GM21360 (cell line): Measurements from ENCODE around the gene EWSR1.

Experiments
- ATAC-seq: cut with Tn5 transposase; IDR thresholded peaks from one replicate; pipeline ENCODE4 v1.9.1; 2021; ENCODE audit warnings: mild to moderate bottlenecking, moderate library complexity; ENCODE audit not compliant: unreplicated experiment

Gene EWSR1

DNA sequence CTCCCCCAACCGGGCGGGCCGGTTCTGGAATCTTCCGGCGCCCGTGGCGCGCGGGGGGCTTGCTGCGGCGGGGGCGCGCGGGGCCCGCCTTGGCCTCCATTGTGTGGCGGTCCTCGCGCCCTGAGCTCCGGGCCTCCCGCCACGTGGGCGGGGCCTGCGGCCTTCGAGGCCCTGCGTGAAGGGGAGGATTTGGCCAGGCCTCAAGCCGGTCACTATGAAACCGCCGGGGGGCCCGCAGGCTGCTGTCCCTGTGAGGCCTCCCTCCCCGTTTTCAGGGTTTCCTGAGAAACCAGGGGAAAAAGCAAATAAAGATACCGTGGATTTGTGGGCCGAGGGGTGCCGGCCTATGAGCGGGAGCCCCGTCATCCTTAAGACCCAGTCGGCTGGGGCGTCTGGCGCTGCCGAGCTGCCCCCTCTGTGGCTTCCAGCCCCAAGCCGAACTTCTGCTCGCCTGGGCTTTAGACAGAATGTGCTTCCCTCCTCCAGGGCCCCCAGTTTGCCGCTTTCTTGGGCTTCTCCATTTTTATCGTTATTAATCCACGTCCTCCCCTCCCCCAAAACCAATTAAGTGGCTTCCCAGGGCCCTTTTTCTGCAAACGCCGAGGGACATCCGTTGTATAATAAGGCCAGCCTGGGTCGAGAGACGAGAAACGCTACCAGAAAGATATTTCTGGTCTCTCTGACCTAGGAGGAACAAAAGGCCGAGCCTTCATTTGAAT is 602 bp downstream of the EWSR1 start:
- no peak for ATAC-seq

GRCh38 chr22:29269230-29269604 is 1.1 kb downstream of the EWSR1 start:
- no peak for ATAC-seq

- no peak for ATAC-seq
Measured at GRCh38 chr22:29269731-29270474, 1.8 kb downstream of the EWSR1 start.

- no peak for ATAC-seq
Measured at GRCh38 chr22:29270475-29271271, 2.6 kb downstream of the EWSR1 start.

- no peak for ATAC-seq
Measured at GRCh38 chr22:29272624-29273023, 4.6 kb downstream of the EWSR1 start.

DNA sequence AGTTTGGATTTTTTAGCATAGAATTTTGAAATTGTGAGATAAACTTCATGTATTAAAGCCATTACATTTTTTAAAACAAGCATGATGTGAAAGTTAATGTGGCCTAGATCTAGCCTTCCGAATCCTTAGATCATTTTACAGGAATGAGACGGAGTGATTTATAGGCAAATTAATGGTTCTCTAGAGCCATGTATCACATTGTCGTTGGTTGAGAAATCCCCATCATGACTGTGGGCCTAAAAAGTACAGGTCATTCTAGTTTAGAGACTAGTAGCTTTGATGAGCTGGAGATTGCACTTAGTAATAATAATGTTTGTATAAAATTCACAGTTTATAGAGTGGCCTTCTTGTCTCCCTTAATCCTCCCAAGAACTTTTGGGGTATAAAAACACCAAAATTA is 7.1 kb downstream of the EWSR1 start:
- ATAC-seq, result no peak

DNA sequence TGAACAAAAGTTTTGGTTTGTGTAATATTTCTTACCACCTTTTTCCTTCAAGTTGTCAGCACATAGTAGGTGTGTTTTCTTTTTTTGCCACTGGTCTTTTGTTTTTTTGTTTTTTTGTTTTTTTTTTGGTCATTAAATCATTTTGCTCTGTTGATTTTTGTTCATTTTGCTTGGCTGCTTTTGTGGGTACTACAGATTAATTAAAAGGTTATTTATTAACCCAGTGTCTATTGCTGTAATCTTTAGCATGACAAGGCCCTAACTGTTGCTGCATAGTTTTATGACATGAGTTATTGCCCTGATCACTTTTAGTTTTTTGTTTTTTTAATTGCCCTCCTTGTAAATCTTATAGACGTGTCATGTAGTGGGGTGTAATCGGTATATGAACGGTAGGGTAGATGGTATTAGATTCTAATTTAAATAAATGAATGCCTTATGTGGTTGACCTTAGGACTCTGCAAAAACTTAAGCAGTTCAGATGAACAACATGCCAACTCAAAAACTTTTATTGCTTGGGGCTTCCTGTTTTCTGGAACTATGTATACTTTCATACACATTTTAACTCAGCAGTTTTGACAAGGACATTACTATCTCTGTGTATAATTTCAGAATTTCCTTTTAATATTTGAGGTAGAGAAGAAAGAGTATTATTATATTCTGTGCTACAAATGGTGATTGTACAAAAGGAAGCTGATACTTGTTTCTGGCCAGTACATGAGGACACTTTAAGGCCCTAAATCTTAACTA is 7.9 kb downstream of the EWSR1 start:
- no peak for ATAC-seq

GRCh38 chr22:29277927-29278326 is 9.9 kb downstream of the EWSR1 start:
- ATAC-seq, result no peak

DNA sequence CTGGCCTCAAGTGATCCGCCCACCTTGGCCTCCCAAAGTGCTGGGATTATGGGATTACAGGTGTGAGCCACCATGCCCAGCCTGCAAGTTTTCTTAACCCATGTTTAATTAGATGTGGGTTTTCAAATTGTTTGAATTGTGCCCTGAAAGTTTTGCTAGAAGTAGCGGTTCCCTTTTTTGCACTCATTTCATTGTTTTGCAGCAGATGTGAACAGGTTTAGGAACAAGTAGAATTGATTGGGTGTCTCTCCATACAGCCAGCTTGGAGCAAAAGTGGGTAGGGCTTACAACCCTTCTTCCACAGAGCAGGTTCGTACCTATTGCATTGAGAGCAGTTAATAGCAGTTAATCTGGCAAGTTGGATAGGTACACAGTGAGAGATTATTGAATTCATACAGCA is 16.1 kb downstream of the EWSR1 start:
- ATAC-seq, result no peak

GRCh38 chr22:29288837-29289236 is 20.8 kb downstream of the EWSR1 start:
- no peak for ATAC-seq

- ATAC-seq, result no peak
Measured at GRCh38 chr22:29290061-29290460, 22.0 kb downstream of the EWSR1 start.

DNA sequence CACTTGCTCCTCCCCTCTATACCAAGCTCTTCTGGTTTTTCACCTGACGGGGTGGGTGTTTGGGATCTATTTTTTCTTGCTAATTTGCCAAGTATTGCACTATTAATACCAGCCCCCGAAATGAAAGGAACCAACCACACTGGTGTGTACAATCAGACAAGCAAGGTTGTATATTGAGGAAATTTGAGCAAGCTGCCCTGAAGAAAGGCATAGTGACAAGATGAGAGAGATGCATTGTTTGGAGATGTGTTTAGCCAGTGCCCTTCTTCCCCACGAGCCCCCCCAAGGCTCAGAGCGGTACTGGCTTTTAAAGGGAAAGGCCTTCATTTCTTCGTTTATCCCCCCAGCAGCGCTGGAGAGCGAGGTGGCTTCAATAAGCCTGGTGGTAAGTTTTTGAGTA is 23.1 kb downstream of the EWSR1 start:
- ATAC-seq, result no peak

DNA sequence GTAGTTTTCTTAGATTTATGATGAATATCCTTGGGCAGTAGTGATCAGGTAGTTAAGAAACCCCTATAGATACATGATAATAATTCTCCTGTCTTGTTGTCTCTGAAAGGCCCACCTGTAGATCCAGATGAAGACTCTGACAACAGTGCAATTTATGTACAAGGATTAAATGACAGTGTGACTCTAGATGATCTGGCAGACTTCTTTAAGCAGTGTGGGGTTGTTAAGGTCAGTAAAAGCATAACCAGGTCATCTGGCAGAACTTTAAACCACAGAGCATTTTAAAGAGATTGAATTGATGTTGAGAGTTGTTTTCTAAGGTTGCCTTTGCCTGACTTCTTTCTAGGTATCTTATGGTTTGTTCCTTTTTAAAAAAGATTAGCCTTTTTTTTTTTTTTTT is 24.3 kb downstream of the EWSR1 start:
- ATAC-seq, result no peak

DNA sequence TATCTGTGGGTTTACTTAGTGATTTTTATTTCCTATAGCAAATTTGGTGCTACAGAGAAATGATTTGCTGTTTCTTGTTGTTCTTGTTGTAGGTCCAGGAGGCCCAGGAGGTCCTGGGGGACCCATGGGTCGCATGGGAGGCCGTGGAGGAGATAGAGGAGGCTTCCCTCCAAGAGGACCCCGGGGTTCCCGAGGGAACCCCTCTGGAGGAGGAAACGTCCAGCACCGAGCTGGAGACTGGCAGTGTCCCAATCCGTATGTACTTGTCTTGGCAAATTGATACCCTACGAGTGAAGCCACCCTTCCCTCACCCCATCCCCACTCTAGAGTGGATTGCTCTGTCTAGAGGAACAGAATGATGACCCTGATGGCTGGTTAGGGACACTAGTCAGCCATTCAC is 30.6 kb downstream of the EWSR1 start:
- no peak for ATAC-seq

DNA sequence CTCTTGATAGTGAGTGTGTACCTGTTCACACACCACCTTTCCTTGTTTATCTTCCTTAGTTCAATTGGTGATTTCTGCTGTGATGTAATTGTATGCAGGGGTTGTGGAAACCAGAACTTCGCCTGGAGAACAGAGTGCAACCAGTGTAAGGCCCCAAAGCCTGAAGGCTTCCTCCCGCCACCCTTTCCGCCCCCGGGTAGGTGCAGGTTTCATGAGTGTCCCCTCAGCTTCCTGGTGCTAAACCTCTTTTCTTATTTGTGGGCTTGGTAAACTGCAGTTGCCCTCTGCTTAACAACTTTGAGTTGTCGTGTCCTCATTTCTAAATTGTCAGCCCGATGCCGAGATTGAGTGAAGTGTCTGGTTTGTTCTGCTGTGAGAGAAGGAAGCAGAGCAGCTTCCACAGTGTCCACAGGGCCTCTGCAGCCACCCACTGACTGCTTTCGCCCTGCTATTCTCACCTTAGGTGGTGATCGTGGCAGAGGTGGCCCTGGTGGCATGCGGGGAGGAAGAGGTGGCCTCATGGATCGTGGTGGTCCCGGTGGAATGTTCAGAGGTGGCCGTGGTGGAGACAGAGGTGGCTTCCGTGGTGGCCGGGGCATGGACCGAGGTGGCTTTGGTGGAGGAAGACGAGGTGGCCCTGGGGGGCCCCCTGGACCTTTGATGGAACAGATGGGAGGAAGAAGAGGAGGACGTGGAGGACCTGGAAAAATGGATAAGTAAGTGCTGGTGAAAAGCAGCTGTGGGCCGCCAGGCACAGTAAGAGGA is 31.2 kb downstream of the EWSR1 start:
- no peak for ATAC-seq

DNA sequence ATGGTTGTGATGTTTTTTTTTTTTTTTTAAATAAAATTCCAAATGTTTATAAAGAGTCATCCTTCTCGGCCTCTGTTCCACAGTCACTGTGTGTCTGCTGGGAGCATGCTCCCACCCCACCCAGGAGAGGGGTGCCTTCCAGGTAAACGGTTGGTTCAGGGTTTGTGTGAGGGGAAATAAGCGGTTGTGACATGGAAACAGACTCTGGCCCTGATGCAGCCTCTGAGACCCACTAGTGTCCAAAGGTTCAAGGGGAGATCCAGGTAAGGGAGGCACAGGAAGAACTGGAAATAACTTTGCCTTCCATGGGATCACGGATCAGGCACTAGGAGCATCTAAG is 32.4 kb downstream of the EWSR1 start:
- no peak for ATAC-seq

DNA sequence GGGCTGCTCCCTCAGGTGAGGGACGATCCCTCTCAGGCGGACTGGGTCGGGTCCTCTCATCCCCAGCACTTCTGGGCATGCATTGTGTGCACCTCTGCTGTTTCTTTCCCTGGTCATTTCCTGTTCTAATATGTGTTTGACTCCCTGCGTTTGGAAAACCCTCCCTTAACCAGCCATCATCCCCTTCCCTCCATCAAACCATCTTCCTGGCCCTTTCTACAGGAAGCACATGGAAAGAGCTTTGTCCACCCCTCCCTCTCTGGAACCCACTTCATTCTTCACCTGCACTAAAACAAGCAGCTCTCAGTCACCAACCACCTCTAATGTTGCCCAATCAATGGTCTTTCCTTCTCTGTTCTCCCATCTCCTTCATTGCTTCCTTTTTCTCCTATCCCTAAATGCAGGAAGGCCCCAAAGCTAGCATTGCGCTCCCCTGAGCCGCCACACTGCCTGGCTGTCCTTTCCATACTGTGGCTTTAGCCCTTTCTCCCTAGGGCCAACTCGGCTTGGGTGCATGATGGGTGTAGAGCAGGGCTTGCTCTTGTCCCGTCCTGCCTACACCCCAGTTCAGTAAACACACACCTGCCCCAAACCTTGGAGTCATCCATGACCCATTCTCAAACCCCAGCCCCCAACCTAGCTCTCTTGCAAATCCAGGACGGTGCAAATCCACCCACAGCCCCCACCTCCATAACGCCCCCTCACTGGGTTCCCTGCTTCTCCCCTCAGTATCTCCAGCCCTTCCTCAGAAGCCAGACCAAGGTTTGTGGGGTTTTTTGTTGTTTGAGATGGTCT is 32.9 kb downstream of the EWSR1 start:
- no peak for ATAC-seq

DNA sequence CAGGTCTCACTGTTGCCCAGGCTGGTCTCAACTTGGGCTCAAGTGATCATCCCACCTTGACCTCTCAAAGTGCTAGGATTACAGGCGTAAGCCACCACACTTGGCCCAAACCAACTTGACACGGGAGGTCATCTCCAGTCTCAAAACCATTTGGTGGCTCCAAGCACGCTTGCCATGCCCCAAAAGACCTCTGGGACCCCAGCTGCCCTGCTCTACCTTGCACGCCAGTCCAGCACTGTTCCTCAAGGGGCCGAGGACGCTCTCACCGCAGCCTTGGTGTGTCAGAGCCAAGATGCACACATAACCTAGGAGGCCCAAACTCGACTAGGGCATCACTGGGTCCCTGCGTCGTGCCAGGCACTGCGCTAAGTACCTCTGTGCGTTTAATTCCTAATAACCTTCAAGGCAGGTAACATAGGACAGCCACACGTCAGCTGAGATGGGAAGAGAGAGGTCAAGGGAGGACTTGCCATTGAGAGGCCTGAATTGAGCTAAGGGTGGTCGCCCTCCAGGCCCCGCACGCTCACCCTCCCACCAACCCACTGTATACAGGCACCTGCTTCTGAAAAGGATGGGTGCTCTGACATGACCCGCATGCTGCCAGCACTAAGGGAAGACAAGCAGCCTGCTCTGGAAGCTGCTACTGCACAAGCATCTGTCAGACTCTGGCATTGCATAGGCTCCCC is 33.8 kb downstream of the EWSR1 start:
- ATAC-seq, result no peak

DNA sequence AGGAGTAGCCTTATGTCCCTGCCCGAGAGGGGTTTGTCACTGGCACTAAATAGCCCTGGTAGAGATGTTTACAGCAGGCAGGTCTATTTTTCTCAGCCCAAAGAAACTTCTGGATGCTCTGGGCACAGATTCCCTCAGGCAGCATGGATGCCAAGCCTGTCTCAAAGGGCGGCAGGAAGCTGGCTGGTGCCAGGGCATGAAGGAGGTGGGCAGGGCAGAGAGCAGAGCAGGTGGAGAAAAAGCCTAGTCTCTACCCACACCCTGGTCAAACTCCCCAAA is 34.3 kb downstream of the EWSR1 start:
- ATAC-seq, result no peak
